Trophoblast cell (in vitro differentiated cells and primary cell): Measurements from ENCODE around the gene RGS14.

Experiments
- DNase-seq, 2 donors: peaks; one replicate each; pipeline ENCODE4 v3.0.0-alpha.2; 2016
- H2AFZ ChIP-seq: 2 replicates; pipeline ENCODE4 v1.6.1; 2013; ENCODE audit warnings: low read length, moderate library complexity, mild to moderate bottlenecking; ENCODE audit not compliant: insufficient read depth, poor library complexity
- H2AK5ac ChIP-seq: 2 replicates; pipeline ENCODE4 v1.6.1; 2013; ENCODE audit warnings: mild to moderate bottlenecking, low read length
- H2BK120ac ChIP-seq: 2 replicates; pipeline ENCODE4 v1.6.1; 2013; ENCODE audit warnings: low read length, mild to moderate bottlenecking, moderate library complexity; ENCODE audit not compliant: insufficient read depth, poor library complexity
- H2BK12ac ChIP-seq: 2 replicates; pipeline ENCODE4 v1.6.1; 2013; ENCODE audit warnings: mild to moderate bottlenecking, low read length, moderate library complexity
- H2BK5ac ChIP-seq: 2 replicates; pipeline ENCODE4 v1.6.1; 2013; ENCODE audit warnings: low read length, low read depth, moderate library complexity, mild to moderate bottlenecking; ENCODE audit not compliant: poor library complexity
- H3K14ac ChIP-seq: 2 replicates; pipeline ENCODE4 v1.6.1; 2013; ENCODE audit warnings: mild to moderate bottlenecking, low read length
- H3K18ac ChIP-seq: 2 replicates; pipeline ENCODE4 v1.6.1; 2013; ENCODE audit warnings: mild to moderate bottlenecking, low read length
- H3K23ac ChIP-seq: 2 replicates; pipeline ENCODE4 v1.6.1; 2013; ENCODE audit warnings: low read length
- H3K27ac ChIP-seq: 2 replicates; pipeline ENCODE4 v1.5.1; 2013; ENCODE audit warnings: low read depth, mild to moderate bottlenecking, inconsistent platforms, low read length, moderate library complexity
- H3K27me3 ChIP-seq: 2 replicates; pipeline ENCODE4 v1.6.1; 2013; ENCODE audit warnings: inconsistent platforms, mild to moderate bottlenecking, low read length, moderate library complexity; ENCODE audit not compliant: insufficient read depth
- H3K36me3 ChIP-seq, 2 experiments: 1 replicate in 1 of 2; 2 replicates in 1 of 2; pipeline ENCODE4 v1.6.1; 2013; ENCODE audit warnings: low read length in 2 of 2, mild to moderate bottlenecking in 2 of 2, moderate library complexity in 1 of 2; ENCODE audit not compliant: insufficient read depth in 2 of 2, control insufficient read depth in 1 of 2
- H3K4ac ChIP-seq: 2 replicates; pipeline ENCODE4 v1.6.1; 2013; ENCODE audit warnings: low read depth, mild to moderate bottlenecking, low read length, moderate library complexity
- H3K4me1 ChIP-seq, 2 experiments: 1 replicate in 1 of 2; 2 replicates in 1 of 2; pipeline ENCODE4 v1.6.1; 2013; ENCODE audit warnings: low read length in 2 of 2, mild to moderate bottlenecking in 2 of 2, moderate library complexity in 1 of 2; ENCODE audit not compliant: insufficient read depth in 2 of 2, control insufficient read depth in 1 of 2
- H3K4me2 ChIP-seq: 2 replicates; pipeline ENCODE4 v1.6.1; 2013; ENCODE audit warnings: inconsistent platforms, mild to moderate bottlenecking, low read length, moderate library complexity
- H3K4me3 ChIP-seq: 2 replicates; pipeline ENCODE4 v1.5.1; 2013; ENCODE audit warnings: mild to moderate bottlenecking, low read depth, low read length, inconsistent platforms
- H3K79me1 ChIP-seq: one replicate; pipeline ENCODE4 v1.6.1; 2013; ENCODE audit warnings: low read length
- H3K79me2 ChIP-seq: 2 replicates; pipeline ENCODE4 v1.6.1; 2013; ENCODE audit warnings: low read length, mild to moderate bottlenecking; ENCODE audit not compliant: control insufficient read depth, insufficient read depth, poor library complexity
- H3K9ac ChIP-seq: 2 replicates; pipeline ENCODE4 v1.6.1; 2013; ENCODE audit warnings: mild to moderate bottlenecking, low read length
- H3K9me3 ChIP-seq: 2 replicates; pipeline ENCODE4 v1.6.1; 2013; ENCODE audit warnings: low read depth, mild to moderate bottlenecking, control low read depth, inconsistent platforms, low read length; ENCODE audit not compliant: insufficient read depth
- H4K12ac ChIP-seq: 2 replicates; pipeline ENCODE4 v1.6.1; 2013; ENCODE audit warnings: low read depth, mild to moderate bottlenecking, low read length, moderate library complexity
- H4K8ac ChIP-seq: 2 replicates; pipeline ENCODE4 v1.6.1; 2013; ENCODE audit warnings: low read depth, mild to moderate bottlenecking, low read length, moderate library complexity
- H4K91ac ChIP-seq: one replicate; pipeline ENCODE4 v1.6.1; 2013; ENCODE audit warnings: low read depth, mild to moderate bottlenecking, low read length, moderate library complexity
- WGBS: extraction: QIAGEN DNeasy Blood & Tissue Kit; methylation state at CpG from one replicate; pipeline ENCODE4 v1.1.7; 2013; ENCODE audit warnings: missing lambda C conversion rate; ENCODE audit not compliant: insufficient read length, insufficient coverage; ENCODE audit errors: extremely low coverage; 5-methylcytosine and 5-hydroxymethylcytosine counted together

The RGS14 gene

GRCh38 chr5:177393990-177394389 is 36.3 kb downstream of the RGS14 start:
- no peak overlapping the region for H3K27ac ChIP-seq
- H3K9ac ChIP-seq: no peak overlapping the region
- H3K18ac ChIP-seq: no peak overlapping the region
- H4K12ac ChIP-seq: no peak overlapping the region
- no peaks in the 10 kb centered on the region for H3K27me3 ChIP-seq
- no peak overlapping the region for H2BK12ac ChIP-seq
- H3K4me1 ChIP-seq: peaks cover 9 to 13% of the 10 kb centered on the region in 2 experiments
- no CpG with 5 or more reads among the region's 5 CpGs for WGBS
- no peak overlapping the region for H3K4me2 ChIP-seq
- H2BK5ac ChIP-seq: no peak overlapping the region
- H3K4me3 ChIP-seq: no peak overlapping the region
- H2BK120ac ChIP-seq: no peak overlapping the region
- H3K9me3 ChIP-seq: peaks cover 2% of the 10 kb centered on the region
- no peak overlapping the region for H2AFZ ChIP-seq
- H3K14ac ChIP-seq: no peak overlapping the region
- H3K79me1 ChIP-seq: peaks cover 5% of the 10 kb centered on the region
- no peak for DNase-seq
- no peaks in the 10 kb centered on the region for H3K79me2 ChIP-seq
- H4K91ac ChIP-seq: no peak overlapping the region
- no peak overlapping the region for H3K4ac ChIP-seq
- H2AK5ac ChIP-seq: no peak overlapping the region
- H4K8ac ChIP-seq: no peak overlapping the region
- H3K23ac ChIP-seq: no peak overlapping the region
- no peaks in the 10 kb centered on the region for H3K36me3 ChIP-seq

DNA sequence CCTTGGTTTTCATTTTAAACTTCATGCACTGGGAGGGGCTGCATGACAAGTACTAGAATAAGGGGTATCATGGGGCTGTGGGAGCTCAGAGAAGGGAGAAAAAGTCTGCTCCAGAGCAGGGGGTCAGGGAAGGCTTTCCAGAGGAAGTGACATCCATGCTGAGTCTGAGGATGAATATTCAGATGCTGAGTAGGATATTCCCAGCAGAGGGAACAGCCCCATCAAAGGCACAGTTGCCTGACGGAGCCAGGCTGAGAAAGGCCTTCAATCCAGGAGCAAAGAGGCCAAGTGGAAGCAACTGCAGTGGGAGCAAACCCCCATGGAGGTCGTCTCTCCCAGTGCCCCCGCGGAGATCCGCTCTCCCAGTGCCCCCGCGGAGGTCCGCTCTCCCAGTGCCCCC is 38.4 kb downstream of the RGS14 start:
- H3K4ac ChIP-seq: no peak overlapping the region
- no peak overlapping the region for H4K8ac ChIP-seq
- WGBS: no CpG with 5 or more reads among the region's 8 CpGs
- no peak for DNase-seq
- H4K91ac ChIP-seq: no peak overlapping the region
- H3K79me1 ChIP-seq: no peaks in the 10 kb centered on the region
- no peak overlapping the region for H2AK5ac ChIP-seq
- H3K27ac ChIP-seq: no peak overlapping the region
- no peak overlapping the region for H3K4me2 ChIP-seq
- H3K9me3 ChIP-seq: peaks cover 2% of the 10 kb centered on the region
- no peak overlapping the region for H3K23ac ChIP-seq
- no peaks in the 10 kb centered on the region for H3K27me3 ChIP-seq
- H3K14ac ChIP-seq: no peak overlapping the region
- H3K79me2 ChIP-seq: no peaks in the 10 kb centered on the region
- no peak overlapping the region for H3K9ac ChIP-seq
- H3K36me3 ChIP-seq: no peaks in the 10 kb centered on the region
- H2AFZ ChIP-seq: no peak overlapping the region
- H3K4me3 ChIP-seq: no peak overlapping the region
- H4K12ac ChIP-seq: no peak overlapping the region
- H3K4me1 ChIP-seq: no peaks in the 10 kb centered on the region
- no peak overlapping the region for H2BK5ac ChIP-seq
- no peak overlapping the region for H2BK120ac ChIP-seq
- no peak overlapping the region for H3K18ac ChIP-seq
- no peak overlapping the region for H2BK12ac ChIP-seq

GRCh38 chr5:177396807-177397206 is 39.1 kb downstream of the RGS14 start:
- no peak overlapping the region for H4K8ac ChIP-seq
- H3K9me3 ChIP-seq: peaks cover 2% of the 10 kb centered on the region
- H4K12ac ChIP-seq: no peak overlapping the region
- H3K27me3 ChIP-seq: no peaks in the 10 kb centered on the region
- H3K18ac ChIP-seq: no peak overlapping the region
- H3K4me1 ChIP-seq: no peaks in the 10 kb centered on the region
- H3K27ac ChIP-seq: no peak overlapping the region
- no peaks in the 10 kb centered on the region for H3K79me1 ChIP-seq
- no peak overlapping the region for H3K14ac ChIP-seq
- no peak overlapping the region for H3K23ac ChIP-seq
- no peak for DNase-seq
- H2BK12ac ChIP-seq: no peak overlapping the region
- no peak overlapping the region for H2BK5ac ChIP-seq
- no peak overlapping the region for H4K91ac ChIP-seq
- no peak overlapping the region for H2BK120ac ChIP-seq
- no CpG with 5 or more reads among the region's 10 CpGs for WGBS
- no peak overlapping the region for H3K9ac ChIP-seq
- H3K4me3 ChIP-seq: peak overlapping the region; percentile 20
- no peak overlapping the region for H3K4ac ChIP-seq
- H2AFZ ChIP-seq: no peak overlapping the region
- H3K36me3 ChIP-seq: no peaks in the 10 kb centered on the region
- H3K79me2 ChIP-seq: no peaks in the 10 kb centered on the region
- no peak overlapping the region for H3K4me2 ChIP-seq
- no peak overlapping the region for H2AK5ac ChIP-seq

GRCh38 chr5:177397875-177398390 is 40.2 kb downstream of the RGS14 start:
- no peak overlapping the region for H2AK5ac ChIP-seq
- H4K12ac ChIP-seq: no peak overlapping the region
- H3K4me3 ChIP-seq: peak overlapping the region; percentile 1
- peaks cover 2% of the 10 kb centered on the region for H3K9me3 ChIP-seq
- no peak overlapping the region for H4K91ac ChIP-seq
- no peak overlapping the region for H2BK5ac ChIP-seq
- H3K27me3 ChIP-seq: peaks cover 1% of the 10 kb centered on the region
- no peak overlapping the region for H3K27ac ChIP-seq
- no peak overlapping the region for H3K4me2 ChIP-seq
- no CpG with 5 or more reads among the region's 16 CpGs for WGBS
- DNase-seq: no peak
- peaks cover 6 to 9% of the 10 kb centered on the region in 2 experiments for H3K4me1 ChIP-seq
- no peak overlapping the region for H2BK120ac ChIP-seq
- no peak overlapping the region for H2BK12ac ChIP-seq
- no peak overlapping the region for H3K4ac ChIP-seq
- no peak overlapping the region for H3K23ac ChIP-seq
- H2AFZ ChIP-seq: no peak overlapping the region
- H3K9ac ChIP-seq: no peak overlapping the region
- H3K79me2 ChIP-seq: no peaks in the 10 kb centered on the region
- no peak overlapping the region for H3K18ac ChIP-seq
- H3K14ac ChIP-seq: no peak overlapping the region
- no peaks in the 10 kb centered on the region for H3K36me3 ChIP-seq
- peaks cover 2% of the 10 kb centered on the region for H3K79me1 ChIP-seq
- H4K8ac ChIP-seq: no peak overlapping the region
